Muscle of back (tissue), 11 donors: Measurements from ENCODE around the gene PPP2R3A. TPM values are rescaled to one million over a fixed set of nuclear protein-coding genes. Genes with fewer than 3 reads are reported as not detected.

Source experiments
- DNase-seq, 3 donors: peaks; one replicate each; pipeline versions ENCODE4 v3.0.0 to v3.0.0-alpha.2; 2013
- polyA plus RNA-seq, 10 donors: library from polyadenylated mRNA; unstranded; fragments of 120-200 nt; gene quantifications; one replicate each; pipeline ENCODE4 v1.2.1, GENCODE V29; 2013; ENCODE audit not compliant: insufficient read length in 10 of 10

PPP2R3A gene
- polyA plus RNA-seq, 10 donors, result 32.6 to 82.8 (median 53.3) TPM

GRCh38 chr3:135967867-135968266 lies 2.3 kb downstream of the PPP2R3A start:
- no peak for DNase-seq

GRCh38 chr3:135970506-135971116 lies 5.1 kb downstream of the PPP2R3A start:
- no peak for DNase-seq

- DNase-seq, result no peak
These were observed 8.3 kb downstream of the PPP2R3A start for GRCh38 chr3:135973841-135974240.

- no peak for DNase-seq
These were observed 9.5 kb downstream of the PPP2R3A start for GRCh38 chr3:135975053-135975452.

GRCh38 chr3:135975536-135975935 lies 10.0 kb downstream of the PPP2R3A start:
- DNase-seq, result no peak

- no peak for DNase-seq
These were observed 14.8 kb downstream of the PPP2R3A start for GRCh38 chr3:135980343-135980742.

GRCh38 chr3:135981701-135982403 lies 16.3 kb downstream of the PPP2R3A start:
- no peak for DNase-seq

GRCh38 chr3:135982404-135982761 lies 16.9 kb downstream of the PPP2R3A start:
- DNase-seq, result no peak

GRCh38 chr3:135982922-135983581 lies 17.5 kb downstream of the PPP2R3A start:
- DNase-seq, result no peak

- no peak for DNase-seq
These were observed 22.1 kb downstream of the PPP2R3A start for GRCh38 chr3:135987661-135988060.

- DNase-seq, result peak; percentile 41 to 68 (median 50)
These were observed 23.7 kb downstream of the PPP2R3A start for GRCh38 chr3:135989242-135989641.

- DNase-seq, result no peak
These were observed 25.4 kb downstream of the PPP2R3A start for GRCh38 chr3:135990903-135991302.

- no peak for DNase-seq
These were observed 26.1 kb downstream of the PPP2R3A start for GRCh38 chr3:135991621-135992020.

- peak in 2 of 3 donors; percentile 15 to 59 for DNase-seq
These were observed 26.5 kb downstream of the PPP2R3A start for GRCh38 chr3:135992072-135992471.

- no peak for DNase-seq
These were observed 29.3 kb downstream of the PPP2R3A start for GRCh38 chr3:135994708-135995337.

GRCh38 chr3:135995766-135996165 lies 30.2 kb downstream of the PPP2R3A start:
- no peak for DNase-seq

- no peak for DNase-seq
These were observed 32.2 kb downstream of the PPP2R3A start for GRCh38 chr3:135997554-135998320.

GRCh38 chr3:136008221-136008620 lies 42.7 kb downstream of the PPP2R3A start:
- no peak for DNase-seq

GRCh38 chr3:136008732-136009470 lies 43.4 kb downstream of the PPP2R3A start:
- DNase-seq, result no peak

GRCh38 chr3:136018876-136019275 lies 53.3 kb downstream of the PPP2R3A start:
- peak in 1 of 3 donors; percentile 17 for DNase-seq

- no peak for DNase-seq
These were observed 56.3 kb downstream of the PPP2R3A start for GRCh38 chr3:136021803-136022202.
